ENCODE measurements around the gene ZC3H10. TPM values are rescaled to one million over a fixed set of nuclear protein-coding genes. Genes with fewer than 3 reads are reported as not detected.

Gene ZC3H10
- total and polyA plus RNA-seq, 2 of the 8 experiments (the other 6 are each of a cell fraction or from before 2014, with no cell fraction given), result 4.0 to 11.2 TPM

DNA sequence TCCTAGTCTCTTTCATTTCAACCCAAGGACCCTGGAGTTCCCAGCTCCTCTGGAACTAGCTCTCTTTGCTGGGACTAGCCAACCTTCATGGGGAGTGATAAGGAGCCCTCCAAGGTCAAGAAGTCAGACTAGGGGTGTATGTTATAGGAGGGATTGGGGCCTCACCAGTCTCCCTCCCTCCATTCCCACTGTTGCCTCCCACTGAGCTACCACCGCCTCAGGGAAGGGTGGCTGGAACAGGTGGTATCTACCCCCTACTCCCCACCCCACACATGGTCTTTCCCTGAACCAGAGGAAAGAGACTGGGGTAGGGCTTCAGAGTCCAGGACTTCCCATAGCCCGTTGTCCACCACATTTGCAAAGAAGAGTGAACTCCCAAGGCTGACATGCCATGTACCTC, 35.7 kb upstream of the ZC3H10 start:
- Histone ChIP-seq H3K9ac (replicated peaks in 1 of 4; ENCODE audit: extremely low read depth in 1 of 4, low read depth in 3 of 4, low read length in 3 of 4) (no peak overlapping the region), H4K8ac (ENCODE audit: extremely low read depth, insufficient read depth, low read length) (no peak overlapping the region), H2AK5ac (ENCODE audit: low read depth, low read length) (no peak overlapping the region; the same call in 1 of the 2 replicates), H3K4me2 (ENCODE audit: insufficient read depth in 1 of 2, low read depth in 2 of 2, low read length in 2 of 2) (peak overlapping the region in 1 of 2 experiments; percentile 62; a peak in 3 of 4 replicates), H4K5ac (ENCODE audit: insufficient read length, low read depth, low read length) (no peak overlapping the region), H3K23me2 (ENCODE audit: low read depth, low read length) (peaks cover 7% of the 10 kb centered on the region; the same call in 1 of the 2 replicates), H2BK15ac (ENCODE audit: low read length) (no peak overlapping the region), H3K4me1 (replicated peaks in 1 of 4; ENCODE audit: control insufficient read depth in 3 of 4, insufficient read depth in 4 of 4, low read length in 3 of 4) (peaks cover 3 to 17% (median 11%) of the 10 kb centered on the region in 4 experiments), H3K27me3 (replicated peaks in 1 of 4; ENCODE audit: control insufficient read depth in 3 of 4, extremely low read depth in 1 of 4, insufficient read depth in 3 of 4, low read length in 3 of 4) (no peaks in the 10 kb centered on the region), H3K27ac (ENCODE audit: low read depth, low read length) (no peak overlapping the region), H3K4ac (replicated peaks; ENCODE audit: insufficient read length, low read depth, low read length) (no peak overlapping the region), H4K20me1 (replicated peaks in 1 of 2; ENCODE audit: control insufficient read depth in 1 of 2, insufficient read depth in 2 of 2, low read length in 2 of 2) (peaks cover 2 to 10% of the 10 kb centered on the region in 2 experiments), H2BK120ac (replicated peaks; ENCODE audit: low read depth, low read length) (no peak overlapping the region), H3K23ac (ENCODE audit: insufficient read length) (no peak overlapping the region), H2BK5ac (ENCODE audit: low read depth, low read length) (no peak overlapping the region; the same call in 1 of the 2 replicates), H2BK20ac (ENCODE audit: low read length) (no peak overlapping the region), H3K56ac (replicated peaks; ENCODE audit: insufficient read length, low read depth, low read length) (no peak overlapping the region), H2AFZ (ENCODE audit: low read length) (no peak overlapping the region), H3K14ac (ENCODE audit: insufficient read length) (no peak overlapping the region), H2BK12ac (ENCODE audit: low read depth, low read length) (no peak overlapping the region), H3K18ac (ENCODE audit: extremely low read depth, low read length) (no peak overlapping the region), H3K9me3 (ENCODE audit: insufficient read depth in 2 of 2, low read depth in 1 of 2, low read length in 1 of 2) (no peaks in the 10 kb centered on the region), H3K4me3 (ENCODE audit: extremely low read depth in 1 of 4, insufficient read depth in 2 of 4, low read depth in 3 of 4, low read length in 4 of 4) (no peak overlapping the region), H3K79me1 (ENCODE audit: low read depth, low read length) (peaks cover 7% of the 10 kb centered on the region; the same call in 1 of the 2 replicates), H3K79me2 (ENCODE audit: control insufficient read depth in 1 of 2, insufficient read depth in 2 of 2, low read length in 2 of 2) (peaks cover 0 to 27% of the 10 kb centered on the region in 2 experiments; a peak in 2 of 4 replicates), H3K36me3 (ENCODE audit: control insufficient read depth in 2 of 4, insufficient read depth in 4 of 4, low read length in 3 of 4) (peaks cover 10 to 21% (median 16%) of the 10 kb centered on the region in 4 experiments; a peak in 7 of 8 replicates), H4K91ac (replicated peaks; ENCODE audit: insufficient read length, low read length) (no peak overlapping the region)
- TF ChIP-seq POLR2AphosphoS5 (IDR thresholded peaks at IDR 0.05; ENCODE audit: low read depth, low read length) (no peak), KDM4A (IDR thresholded peaks at IDR 0.05; ENCODE audit: low read depth, low read length, severe bottlenecking) (no peak), BACH1 (IDR thresholded peaks at IDR 0.05; ENCODE audit: low read length) (no peak), HDAC6 (IDR thresholded peaks at IDR 0.05; ENCODE audit: low read depth, low read length) (no peak), POU5F1 (IDR thresholded peaks at IDR 0.05; ENCODE audit: low read depth, low read length) (no peak), KDM1A (IDR thresholded peaks at IDR 0.05; ENCODE audit: borderline replicate concordance, low read length) (no peak), SP4 (IDR thresholded peaks at IDR 0.05; ENCODE audit: low read length) (no peak)
- whole genome bisulfite sequencing, 2 experiments (ENCODE audit: extremely low coverage in 1 of 2, insufficient coverage in 1 of 2, insufficient read length in 1 of 2, insufficient replicate concordance in 2 of 2, low coverage in 1 of 2, low lambda C conversion rate in 2 of 2, missing lambda C conversion rate in 1 of 2), result 84% methylated on average over 2 of the region's 2 CpGs; no CpG with 5 or more reads in 1 of the 2 experiments
- DNase-seq (ENCODE audit: low read depth in 1 of 2, low spot score in 2 of 2), result no peak
- ChIA-PET CTCF (ENCODE audit: partially characterized antibody) (interaction anchor here (1.0 to 5.1 kb wide), 8 partner anchors 8 to 346 kb away, joined by 3 to 38 read pairs (median 4); partner anchors contain the start of gene PA2G4), POLR2A (ENCODE audit: partially characterized antibody) (interaction anchor here (0.6 to 8.9 kb wide), 9 partner anchors 9 to 1053 kb away, joined by 3 to 112 read pairs (median 4); partner anchors contain the start of genes PA2G4, RPL41 and ZC3H10)
- no peak for FAIRE-seq

Measured in H1 (cell line).